HepG2 (cell line): ENCODE data around the gene PRIMA1. TPM values are rescaled to one million over a fixed set of nuclear protein-coding genes. Genes with fewer than 3 reads are reported as not detected.

ENCODE experiments used
- ATAC-seq: fragments of 200-7000 bp; cut with Tn5 transposase; 3 replicates; pipeline ENCODE4 v1.9.1; 2020; ENCODE audit warnings: mild to moderate bottlenecking, moderate library complexity
- BruUV-seq: library from RNA; stranded (reverse); fragments of 400-500 nt; replicated peaks from 2 replicates; lab custom pipeline; 2021; lab: Mats Ljungman, UMichigan
- CTCF ChIA-PET: fragments of 300-600 bp; formaldehyde crosslinking; extraction: SDS; loops from one replicate; lab custom pipeline; 2021; ENCODE audit warnings: low total read pairs, inconsistent platforms, low intra/inter-chr PET ratio; lab: Yijun Ruan, JAX
- POLR2A ChIA-PET: fragments of 350-600 bp; sonication (Branson Sonifier 250); formaldehyde crosslinking; loops from one replicate; lab custom pipeline; 2020; ENCODE audit warnings: antibody characterized with exemption, inconsistent platforms; lab: Yijun Ruan, JAX
- DNase-seq: peaks from one replicate; pipeline ENCODE4 v3.0.0-alpha.2; 2015; ENCODE audit warnings: low spot score
- FAIRE-seq: peaks from 3 replicates; lab custom pipeline; 2011; peaks lifted over from hg19 to GRCh38; lab: Jason Lieb, UNC
- H2AFZ ChIP-seq: one replicate; pipeline ENCODE4 v1.6.1; 2011; ENCODE audit warnings: low read length, inconsistent platforms
- H3K27ac ChIP-seq: fragments of 300-600 bp; 3 replicates; pipeline ENCODE4 v1.8.0; 2011; ENCODE audit warnings: mixed run types, mild to moderate bottlenecking, mixed read lengths, low read length, inconsistent platforms; ENCODE audit not compliant: insufficient read depth; ENCODE audit errors: extremely low read length
- H3K27me3 ChIP-seq, 2 experiments: fragments of 200-600 bp in 1 of 2; 2 replicates in 1 of 2; 3 replicates in 1 of 2; pipeline versions ENCODE4 v1.6.0 to v1.8.0; 2011; ENCODE audit warnings: low read length in 2 of 2, mild to moderate bottlenecking in 2 of 2, moderate library complexity in 2 of 2, inconsistent platforms in 1 of 2; ENCODE audit not compliant: insufficient read depth in 2 of 2, control insufficient read depth in 1 of 2
- H3K36me3 ChIP-seq, 2 experiments: fragments of 200-600 bp in 1 of 2; replicated peaks in 1 of 2; 2 replicates in 1 of 2; 3 replicates in 1 of 2; pipeline versions ENCODE4 v1.5.1 to v1.8.0; 2011; ENCODE audit warnings: low read length in 2 of 2, inconsistent platforms in 1 of 2; ENCODE audit not compliant: insufficient read depth in 2 of 2, control insufficient read depth in 1 of 2
- H3K4me1 ChIP-seq: 2 replicates; pipeline ENCODE4 v1.5.1; 2012; ENCODE audit warnings: low read length, inconsistent platforms; ENCODE audit not compliant: insufficient read depth
- H3K4me2 ChIP-seq: 2 replicates; pipeline ENCODE4 v1.6.0; 2011; ENCODE audit warnings: low read depth, low read length, inconsistent platforms
- H3K4me3 ChIP-seq, 3 experiments: fragments of 200-600 bp in 1 of 3; sonication (generic), shearing (Covaris generic) in 1 of 3; replicated peaks in 1 of 3; 2 replicates each; pipeline ENCODE4 v1.5.1; 2011 to 2016; ENCODE audit warnings: low read length in 3 of 3, inconsistent platforms in 2 of 3, low read depth in 2 of 3, mild to moderate bottlenecking in 2 of 3, control low read depth in 1 of 3, mixed read lengths in 1 of 3; ENCODE audit not compliant: insufficient read depth in 1 of 3
- H3K79me2 ChIP-seq: one replicate; pipeline ENCODE4 v1.6.1; 2011; ENCODE audit warnings: low read length, inconsistent platforms; ENCODE audit not compliant: insufficient read depth
- H3K9ac ChIP-seq: 2 replicates; pipeline ENCODE4 v1.6.0; 2011; ENCODE audit warnings: mild to moderate bottlenecking, low read depth, low read length, inconsistent platforms; ENCODE audit not compliant: insufficient read depth
- H3K9me3 ChIP-seq: 2 replicates; pipeline ENCODE4 v1.5.1; 2012; ENCODE audit warnings: mild to moderate bottlenecking, low read length
- H4K20me1 ChIP-seq: 2 replicates; pipeline ENCODE4 v1.6.0; 2011; ENCODE audit warnings: inconsistent platforms, mild to moderate bottlenecking, low read length, moderate library complexity; ENCODE audit not compliant: insufficient read depth
- AKAP8 ChIP-seq: sonication (generic); formaldehyde crosslinking; IDR thresholded peaks from 2 replicates; pipeline ENCODE4 v1.5.1; 2020; ENCODE audit warnings: mild to moderate bottlenecking, missing genetic modification reagents
- ELF4 ChIP-seq: sonication (generic); formaldehyde crosslinking; IDR thresholded peaks from 2 replicates; pipeline ENCODE4 v1.5.0; 2020; ENCODE audit warnings: missing genetic modification reagents, mild to moderate bottlenecking, moderate library complexity, borderline replicate concordance
- MEF2D ChIP-seq: sonication (generic); formaldehyde crosslinking; IDR thresholded peaks from 2 replicates; pipeline ENCODE4 v1.5.1; 2020; ENCODE audit warnings: mild to moderate bottlenecking, missing genetic modification reagents
- NFYB ChIP-seq: sonication (generic); formaldehyde crosslinking; IDR thresholded peaks from 2 replicates; pipeline ENCODE4 v1.4.0; 2020; ENCODE audit warnings: missing genetic modification reagents
- NFYC ChIP-seq: IDR thresholded peaks from 2 replicates; pipeline ENCODE4 v1.6.1; 2016; ENCODE audit warnings: missing genetic modification reagents, missing compliant biosample characterization
- SMAD9 ChIP-seq: sonication (generic); formaldehyde crosslinking; IDR thresholded peaks from 2 replicates; pipeline ENCODE4 v1.5.1; 2020; ENCODE audit warnings: mild to moderate bottlenecking, missing genetic modification reagents
- ZNF18 ChIP-seq: sonication (generic); formaldehyde crosslinking; IDR thresholded peaks from 2 replicates; pipeline ENCODE4 v1.8.0; 2022; ENCODE audit warnings: mild to moderate bottlenecking, missing genetic modification reagents; ENCODE audit not compliant: insufficient replicate concordance
- ZNF780A ChIP-seq: sonication (generic); formaldehyde crosslinking; IDR thresholded peaks from 2 replicates; pipeline ENCODE4 v1.8.0; 2022; ENCODE audit warnings: mild to moderate bottlenecking, missing genetic modification reagents, moderate library complexity
- WGBS: methylation state at CpG from one replicate; pipeline ENCODE4 v1.1.6; 2017; ENCODE audit warnings: low lambda C conversion rate; 5-methylcytosine and 5-hydroxymethylcytosine counted together
- in situ Hi-C: cut with HindIII; loops from 2 replicates; pipeline ENCODE4 v1.10.0; 2017; ENCODE audit warnings: low pct_unique_long_range_greater_than_20kb; ENCODE audit not compliant: extremely low pct_ligation_motif_present
- intact Hi-C: fragments of 100-400 bp; cut with micrococcal nuclease; formaldehyde crosslinking; loops from one replicate; pipeline ENCODE4 v1.10.0; 2022; ENCODE audit not compliant: unreplicated experiment
- polyA plus RNA-seq, 8 experiments: library from polyadenylated mRNA; depleted of rRNA in 3 of 8; stranded (reverse) in 7 of 8; unstranded in 1 of 8; fragments of >200 nt; fragmentation: Illumina TruSeq in 4 of 8; extraction: Trizol in 4 of 8; gene quantifications; 2 replicates each; pipeline versions ENCODE4 v1.2.1 to v1.2.3, GENCODE V29; 2011 to 2016; ENCODE audit warnings: low read depth in 4 of 8, missing spikeins in 1 of 8, mixed read lengths in 1 of 8; ENCODE audit not compliant: insufficient read depth in 1 of 8
- total RNA-seq, 5 experiments: library from RNA; depleted of rRNA; stranded (reverse); fragments of >200 nt; fragmentation: Illumina TruSeq; extraction: Trizol; gene quantifications; 2 replicates each; pipeline ENCODE4 v1.2.3, GENCODE V29; 2016; ENCODE audit warnings: low read depth in 1 of 5
- TF ChIP-seq, protein P1 (sequence below): sonication (generic); formaldehyde crosslinking; IDR thresholded peaks from 2 replicates; pipeline ENCODE4 v1.5.0; 2020; ENCODE audit warnings: mild to moderate bottlenecking, missing genetic modification reagents

PRIMA1 gene
- total and polyA plus RNA-seq, 2 of the 13 experiments (the other 11 are each of a cell fraction or from before 2014, with no cell fraction given): 2.4 to 3.2 TPM

DNA sequence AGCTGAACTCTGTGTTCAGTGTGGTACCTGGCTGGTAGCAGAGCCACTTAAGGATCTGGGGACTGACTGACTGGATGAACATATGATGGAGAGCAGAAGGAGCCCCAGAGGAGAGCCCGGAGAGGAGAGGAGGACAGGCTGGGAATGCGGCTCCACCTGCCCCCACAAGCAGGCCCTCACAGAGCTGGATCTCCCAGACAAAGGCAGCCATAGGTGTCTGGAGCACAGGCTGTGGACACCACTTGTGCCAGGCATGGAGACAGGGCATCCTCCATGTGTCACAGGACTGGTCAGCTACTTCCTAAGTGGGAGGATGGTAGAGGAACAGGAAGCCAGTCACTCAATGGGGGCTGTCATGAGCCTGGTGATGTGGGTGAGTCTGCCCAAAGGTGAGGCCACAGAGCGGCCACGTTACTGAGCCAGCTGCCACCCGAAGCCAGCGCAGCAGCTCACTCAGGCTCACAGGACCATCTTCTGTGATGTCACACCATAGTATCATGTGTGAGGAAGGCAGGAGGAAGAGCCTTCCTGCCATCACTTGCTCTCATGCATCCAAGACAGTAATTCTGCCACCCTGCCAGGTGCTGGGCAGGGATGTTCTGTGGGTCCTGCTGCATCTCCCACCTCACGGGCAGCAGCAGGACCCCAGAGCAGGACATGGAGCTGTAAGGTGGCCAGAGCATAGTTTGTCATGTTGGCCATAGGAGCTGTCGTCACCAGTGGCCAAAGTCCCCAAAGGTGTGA, 72.1 kb downstream of the PRIMA1 start:
- CTCF ChIA-PET: no interaction called here
- Histone ChIP-seq H4K20me1 (no peaks in the 10 kb centered on the region), H3K36me3 (no peaks in the 10 kb centered on the region)
- no TSS peak for BruUV-seq
- TF ChIP-seq ZNF780A (CRISPR knock-in tag) (no peak), ELF4 (no peak), NFYC (CRISPR knock-in tag) (no peak), ZNF18 (CRISPR knock-in tag) (no peak), SMAD9 (CRISPR knock-in tag) (no peak), AKAP8 (CRISPR knock-in tag) (no peak), NFYB (CRISPR knock-in tag) (no peak), MEF2D (no peak)
- TF ChIP-seq, protein P1, sequence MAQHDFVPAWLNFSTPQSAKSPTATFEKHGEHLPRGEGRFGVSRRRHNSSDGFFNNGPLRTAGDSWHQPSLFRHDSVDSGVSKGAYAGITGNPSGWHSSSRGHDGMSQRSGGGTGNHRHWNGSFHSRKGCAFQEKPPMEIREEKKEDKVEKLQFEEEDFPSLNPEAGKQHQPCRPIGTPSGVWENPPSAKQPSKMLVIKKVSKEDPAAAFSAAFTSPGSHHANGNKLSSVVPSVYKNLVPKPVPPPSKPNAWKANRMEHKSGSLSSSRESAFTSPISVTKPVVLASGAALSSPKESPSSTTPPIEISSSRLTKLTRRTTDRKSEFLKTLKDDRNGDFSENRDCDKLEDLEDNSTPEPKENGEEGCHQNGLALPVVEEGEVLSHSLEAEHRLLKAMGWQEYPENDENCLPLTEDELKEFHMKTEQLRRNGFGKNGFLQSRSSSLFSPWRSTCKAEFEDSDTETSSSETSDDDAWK: no peak
- TF ChIP-seq, all 625 proteins: peak for 0
- Histone ChIP-seq H3K27me3 (peaks cover 0 to 15% of the 10 kb centered on the region in 2 experiments; a peak in 2 of 5 replicates), H3K9ac (no peak overlapping the region), H3K4me3 (no peak overlapping the region), H3K4me1 (no peaks in the 10 kb centered on the region), H2AFZ (no peak overlapping the region), H3K27ac (no peak overlapping the region), H3K79me2 (no peaks in the 10 kb centered on the region), H3K9me3 (no peaks in the 10 kb centered on the region), H3K4me2 (no peak overlapping the region)
- 69% methylated on average over 2 of the region's 8 CpGs for WGBS
- POLR2A ChIA-PET: no interaction called here
- in situ Hi-C loops: no loop called here
- ATAC-seq: no peak; the same call in 2 of the 3 replicates
- DNase-seq: no peak
- no peak for FAIRE-seq
- intact Hi-C loops: no loop called here
